SIG-M5 (cell line): Measurements from ENCODE around the gene PRKAG1.
A peak's percentile ranks its signal among the peaks of the same experiment; 100 is the strongest.

Source experiments
- DNase-seq: peaks from one replicate; lab custom pipeline; 2025; lab: John Stamatoyannopoulos, UW

PRKAG1 gene

DNA sequence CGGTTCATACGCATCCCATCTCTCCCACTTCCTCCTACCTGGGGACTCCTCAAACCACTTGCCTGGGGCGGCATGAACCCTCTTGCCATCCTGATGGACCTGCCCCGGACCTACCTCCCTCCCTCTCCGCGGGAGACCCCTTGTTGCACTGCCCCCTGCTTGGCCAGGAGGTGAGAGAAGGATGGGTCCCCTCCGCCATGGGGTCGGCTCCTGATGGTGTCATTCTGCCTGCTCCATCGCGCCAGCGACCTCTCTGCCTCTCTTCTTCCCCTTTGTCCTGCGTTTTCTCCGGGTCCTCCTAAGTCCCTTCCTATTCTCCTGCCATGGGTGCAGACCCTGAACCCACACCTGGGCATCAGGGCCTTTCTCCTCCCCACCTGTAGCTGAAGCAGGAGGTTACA is 36.8 kb downstream of the PRKAG1 start:
- DNase-seq = no peak

DNA sequence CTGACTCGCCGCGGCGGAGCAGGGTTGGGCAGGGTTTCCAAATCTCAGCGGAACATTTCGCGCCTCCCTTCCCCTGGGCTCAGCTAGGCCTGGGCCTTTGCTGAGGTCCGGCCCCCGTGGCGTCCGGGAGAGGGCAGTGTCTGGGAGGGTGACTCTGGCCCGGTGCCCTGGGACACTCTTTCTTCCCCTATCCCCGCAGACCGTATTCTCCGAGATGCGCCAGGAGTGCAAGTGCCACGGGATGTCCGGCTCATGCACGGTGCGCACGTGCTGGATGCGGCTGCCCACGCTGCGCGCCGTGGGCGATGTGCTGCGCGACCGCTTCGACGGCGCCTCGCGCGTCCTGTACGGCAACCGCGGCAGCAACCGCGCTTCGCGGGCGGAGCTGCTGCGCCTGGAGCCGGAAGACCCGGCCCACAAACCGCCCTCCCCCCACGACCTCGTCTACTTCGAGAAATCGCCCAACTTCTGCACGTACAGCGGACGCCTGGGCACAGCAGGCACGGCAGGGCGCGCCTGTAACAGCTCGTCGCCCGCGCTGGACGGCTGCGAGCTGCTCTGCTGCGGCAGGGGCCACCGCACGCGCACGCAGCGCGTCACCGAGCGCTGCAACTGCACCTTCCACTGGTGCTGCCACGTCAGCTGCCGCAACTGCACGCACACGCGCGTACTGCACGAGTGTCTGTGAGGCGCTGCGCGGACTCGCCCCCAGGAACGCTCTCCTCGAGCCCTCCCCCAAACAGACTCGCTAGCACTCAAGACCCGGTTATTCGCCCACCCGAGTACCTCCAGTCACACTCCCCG is 37.4 kb downstream of the PRKAG1 start:
- no peak for DNase-seq

DNA sequence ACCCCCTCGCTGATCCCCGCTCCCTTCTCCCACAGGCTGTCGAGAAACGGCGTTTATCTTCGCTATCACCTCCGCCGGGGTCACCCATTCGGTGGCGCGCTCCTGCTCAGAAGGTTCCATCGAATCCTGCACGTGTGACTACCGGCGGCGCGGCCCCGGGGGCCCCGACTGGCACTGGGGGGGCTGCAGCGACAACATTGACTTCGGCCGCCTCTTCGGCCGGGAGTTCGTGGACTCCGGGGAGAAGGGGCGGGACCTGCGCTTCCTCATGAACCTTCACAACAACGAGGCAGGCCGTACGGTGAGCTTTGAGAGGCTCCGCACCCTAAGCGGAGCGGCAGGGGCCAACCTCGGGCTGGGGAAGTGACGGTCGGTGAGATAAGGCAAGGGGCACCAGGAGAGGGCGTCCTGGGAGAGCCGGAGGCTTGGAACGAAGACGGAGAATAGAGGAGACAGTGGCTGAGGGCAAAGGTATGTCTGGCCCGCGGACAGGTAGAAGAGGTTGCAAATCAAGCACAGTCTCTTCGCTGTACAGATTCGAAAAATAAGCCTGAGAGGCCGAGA is 38.1 kb downstream of the PRKAG1 start:
- no peak for DNase-seq

DNA sequence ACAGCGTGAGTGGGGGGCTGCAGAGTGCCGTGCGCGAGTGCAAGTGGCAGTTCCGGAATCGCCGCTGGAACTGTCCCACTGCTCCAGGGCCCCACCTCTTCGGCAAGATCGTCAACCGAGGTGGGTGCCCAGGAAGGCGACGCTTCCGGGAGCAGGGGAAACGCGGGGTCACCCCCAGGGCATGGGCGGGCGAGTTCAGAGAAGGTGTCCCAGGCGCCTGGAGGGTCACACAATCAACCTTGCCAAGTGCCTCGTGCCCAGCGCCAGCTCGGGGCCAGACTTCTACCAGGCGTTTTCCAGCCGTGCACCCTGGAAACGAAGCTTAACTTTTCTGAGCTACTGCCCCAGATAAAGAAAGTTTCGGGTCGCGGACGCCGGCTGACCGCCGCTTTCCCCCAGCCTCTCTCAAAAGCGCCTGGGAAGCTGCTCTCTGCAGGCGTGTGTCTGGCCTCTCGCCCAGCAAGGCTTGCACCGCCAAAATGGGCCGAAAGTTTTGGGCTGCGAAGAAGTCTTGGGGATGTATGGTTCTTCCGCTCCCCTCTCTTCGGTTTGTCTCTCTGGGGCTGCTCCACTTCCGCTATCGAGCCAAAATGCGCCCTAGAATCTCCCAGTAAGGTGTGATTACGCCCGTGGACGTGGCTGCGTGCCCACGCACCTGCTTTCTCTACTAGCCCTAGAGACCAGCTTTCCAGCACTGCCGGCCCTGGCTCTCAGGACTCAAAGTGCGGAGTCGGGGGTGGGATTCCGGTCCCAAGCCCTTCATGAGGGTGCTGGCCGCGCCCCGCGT is 38.8 kb downstream of the PRKAG1 start:
- no peak for DNase-seq

DNA sequence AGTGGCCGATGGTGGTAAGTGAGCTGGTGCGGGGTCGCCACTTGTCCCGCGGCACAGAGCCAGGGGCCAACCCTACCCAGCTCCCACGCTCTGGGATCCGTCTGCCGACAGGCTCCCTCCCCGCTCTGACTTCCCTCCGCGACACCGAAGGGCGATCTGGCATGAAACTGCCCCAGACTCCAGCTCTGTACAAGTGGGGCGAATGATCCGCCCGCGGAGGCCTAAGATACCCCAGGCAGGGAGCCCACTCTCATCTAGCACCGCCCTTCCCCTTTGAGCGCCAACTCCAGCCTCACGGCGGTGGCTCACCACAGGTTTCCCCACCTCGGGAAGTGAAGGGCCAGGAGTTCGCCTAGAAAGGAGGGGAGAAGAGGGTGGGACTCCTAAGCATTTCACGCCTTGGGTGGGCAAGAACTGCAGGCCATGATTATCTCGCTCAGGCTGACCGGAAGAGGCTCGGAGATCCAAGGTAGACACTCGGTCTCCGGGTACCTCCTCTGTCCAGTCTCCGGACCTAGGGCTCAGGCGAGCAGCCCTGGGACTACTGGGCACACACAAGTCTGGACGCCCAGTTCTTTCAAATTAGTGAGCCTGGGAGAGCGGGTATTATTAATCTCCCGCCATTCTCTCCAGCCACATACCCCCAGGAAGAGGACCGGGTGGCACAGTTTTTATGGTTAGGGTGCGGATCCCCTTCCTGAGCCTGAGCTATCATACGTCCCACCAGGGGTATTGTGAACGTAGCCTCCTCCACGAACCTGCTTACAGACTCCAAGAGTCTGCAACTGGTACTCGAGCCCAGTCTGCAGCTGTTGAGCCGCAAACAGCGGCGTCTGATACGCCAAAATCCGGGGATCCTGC is 39.6 kb downstream of the PRKAG1 start:
- no peak for DNase-seq

DNA sequence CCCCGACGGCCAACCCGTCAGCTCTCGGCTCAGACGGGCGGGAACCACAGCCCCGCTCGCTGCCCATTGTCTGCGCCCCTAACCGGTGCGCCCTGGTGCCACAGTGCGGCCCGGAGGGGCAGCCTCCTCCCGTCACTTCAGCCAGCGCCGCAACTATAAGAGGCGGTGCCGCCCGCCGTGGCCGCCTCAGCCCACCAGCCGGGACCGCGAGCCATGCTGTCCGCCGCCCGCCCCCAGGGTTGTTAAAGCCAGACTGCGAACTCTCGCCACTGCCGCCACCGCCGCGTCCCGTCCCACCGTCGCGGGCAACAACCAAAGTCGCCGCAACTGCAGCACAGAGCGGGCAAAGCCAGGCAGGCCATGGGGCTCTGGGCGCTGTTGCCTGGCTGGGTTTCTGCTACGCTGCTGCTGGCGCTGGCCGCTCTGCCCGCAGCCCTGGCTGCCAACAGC is 40.3 kb downstream of the PRKAG1 start, which contains the start of gene WNT1:
TSS of gene WNT1 (plus strand) at position 32 of the 450 bp plus-strand sequence. CDS start at position 361, 329 bp downstream.
- no peak for DNase-seq

DNA sequence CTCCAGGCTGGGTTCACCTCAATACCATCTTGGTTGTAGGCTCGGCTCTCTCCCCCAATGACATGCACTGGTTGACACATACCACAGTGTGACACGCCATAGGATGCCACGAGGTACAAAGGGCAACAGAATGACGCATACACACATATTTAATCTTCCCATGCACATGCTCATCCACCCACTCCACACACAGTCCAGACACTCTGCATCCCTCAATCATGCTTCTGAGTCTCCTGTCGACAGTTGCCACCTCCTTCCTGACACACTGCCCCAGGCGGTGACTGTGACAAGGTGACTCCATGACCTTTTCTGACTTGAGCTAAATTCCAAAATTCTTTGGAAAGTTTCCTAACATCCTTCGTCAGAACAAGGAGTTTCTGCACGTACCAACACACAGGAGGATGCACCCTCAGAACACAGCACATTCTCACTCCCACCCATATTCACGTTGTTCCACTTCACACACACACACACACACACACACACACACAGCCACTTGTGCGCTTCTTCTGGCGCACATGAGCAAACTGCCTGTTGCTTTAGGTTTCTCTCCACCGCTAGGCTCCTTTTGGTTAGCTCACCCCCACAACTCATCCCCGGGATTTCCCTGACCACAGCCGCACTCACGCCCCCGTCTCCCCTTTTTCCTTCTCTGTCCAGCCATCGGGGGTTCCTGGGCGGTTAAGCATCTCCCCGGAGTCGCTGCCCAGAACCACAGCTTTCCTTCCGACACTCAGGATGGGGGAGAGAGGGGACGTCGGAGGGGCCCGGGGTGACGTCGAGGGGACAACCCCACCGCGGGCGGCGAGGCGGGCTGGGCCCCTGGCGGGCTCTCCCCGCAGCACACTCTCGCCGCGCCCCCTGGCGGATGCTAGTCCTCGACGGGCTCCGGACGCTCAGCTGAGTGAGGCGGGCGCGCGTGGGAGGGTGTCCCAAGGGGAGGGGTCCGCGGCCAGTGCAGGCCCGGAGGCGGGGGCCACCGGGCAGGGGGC is 41.0 kb downstream of the PRKAG1 start:
- DNase-seq = no peak

DNA sequence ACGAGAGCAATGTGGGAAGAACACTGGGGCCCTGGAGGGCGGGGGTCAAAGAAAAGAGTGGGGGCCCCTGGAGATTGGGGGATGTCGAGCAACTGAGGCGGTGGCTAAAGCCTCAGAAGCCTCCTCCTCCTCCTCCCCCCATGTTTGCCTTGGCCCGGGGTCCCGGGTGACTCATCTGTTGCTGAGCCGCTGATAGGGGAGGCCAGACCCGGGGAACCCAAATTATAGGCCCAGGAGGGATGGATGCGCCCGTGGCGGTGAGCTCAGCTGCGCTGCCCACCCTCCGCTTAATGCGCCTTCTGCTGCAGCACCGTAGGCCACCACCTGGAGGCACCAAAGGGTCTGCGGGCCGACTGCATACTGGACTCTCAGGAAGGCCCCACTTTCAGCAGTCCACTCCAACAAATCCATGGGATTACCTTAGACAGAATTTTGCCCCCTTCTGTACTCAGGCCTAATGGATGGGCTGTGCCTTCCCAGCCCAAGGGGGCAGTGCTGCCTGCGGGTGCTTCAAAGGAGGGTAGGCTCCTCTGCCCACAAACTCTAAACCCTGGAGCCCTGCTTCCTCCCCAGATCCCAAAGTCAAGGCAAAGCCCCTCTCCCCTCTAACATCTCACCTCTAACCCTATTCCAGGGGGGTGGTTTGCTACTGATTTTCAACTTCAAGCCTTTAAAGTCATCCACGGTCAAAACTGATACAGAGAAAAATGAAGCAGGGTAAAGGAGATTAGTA is 44.5 kb downstream of the PRKAG1 start:
- DNase-seq = no peak

DNA sequence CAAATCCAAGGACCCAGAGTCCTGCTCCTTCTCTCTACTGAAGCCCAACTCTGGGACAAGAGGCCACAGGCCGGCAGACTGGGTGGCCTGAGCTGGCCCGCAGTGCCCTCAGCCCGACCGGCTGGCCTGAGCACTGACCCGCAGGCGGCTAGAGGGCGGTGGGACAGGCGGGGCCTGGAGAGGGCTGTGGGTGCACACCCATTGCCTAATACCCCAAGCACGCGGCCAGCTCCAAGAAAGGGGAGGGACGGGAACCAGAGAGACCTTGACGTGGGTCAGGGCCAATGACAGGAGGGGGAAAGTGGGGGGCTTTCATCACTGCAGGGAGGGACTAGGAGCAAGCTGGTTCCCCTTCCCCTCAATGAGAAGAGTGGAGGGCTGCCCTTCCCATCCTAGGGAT is 45.0 kb downstream of the PRKAG1 start:
- no peak for DNase-seq

DNA sequence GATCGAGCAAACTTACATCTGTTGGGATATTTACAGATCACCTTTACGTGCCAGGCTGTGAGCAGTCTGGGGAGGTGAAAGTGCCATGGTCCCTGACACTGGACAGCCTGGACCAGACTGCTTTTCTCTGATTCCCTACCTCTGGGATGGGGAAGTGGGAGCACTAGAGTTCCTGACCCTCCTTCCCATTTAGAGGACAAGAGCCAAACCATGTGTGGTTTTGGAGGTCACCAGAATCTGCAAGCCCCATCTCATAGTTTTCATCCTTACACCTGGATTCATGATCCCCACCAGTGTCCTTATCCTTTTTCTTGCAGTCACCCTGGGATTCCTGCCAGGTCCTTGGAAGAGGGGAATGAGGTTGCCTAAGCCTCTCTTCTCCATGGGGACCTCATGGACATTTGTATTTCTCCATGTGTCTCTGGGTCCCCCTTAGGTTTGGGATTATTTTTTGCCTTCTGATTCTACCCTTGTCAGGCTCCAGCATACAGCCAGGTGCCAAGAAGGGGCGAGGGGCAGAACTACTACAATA is 45.6 kb downstream of the PRKAG1 start:
- DNase-seq = no peak

DNA sequence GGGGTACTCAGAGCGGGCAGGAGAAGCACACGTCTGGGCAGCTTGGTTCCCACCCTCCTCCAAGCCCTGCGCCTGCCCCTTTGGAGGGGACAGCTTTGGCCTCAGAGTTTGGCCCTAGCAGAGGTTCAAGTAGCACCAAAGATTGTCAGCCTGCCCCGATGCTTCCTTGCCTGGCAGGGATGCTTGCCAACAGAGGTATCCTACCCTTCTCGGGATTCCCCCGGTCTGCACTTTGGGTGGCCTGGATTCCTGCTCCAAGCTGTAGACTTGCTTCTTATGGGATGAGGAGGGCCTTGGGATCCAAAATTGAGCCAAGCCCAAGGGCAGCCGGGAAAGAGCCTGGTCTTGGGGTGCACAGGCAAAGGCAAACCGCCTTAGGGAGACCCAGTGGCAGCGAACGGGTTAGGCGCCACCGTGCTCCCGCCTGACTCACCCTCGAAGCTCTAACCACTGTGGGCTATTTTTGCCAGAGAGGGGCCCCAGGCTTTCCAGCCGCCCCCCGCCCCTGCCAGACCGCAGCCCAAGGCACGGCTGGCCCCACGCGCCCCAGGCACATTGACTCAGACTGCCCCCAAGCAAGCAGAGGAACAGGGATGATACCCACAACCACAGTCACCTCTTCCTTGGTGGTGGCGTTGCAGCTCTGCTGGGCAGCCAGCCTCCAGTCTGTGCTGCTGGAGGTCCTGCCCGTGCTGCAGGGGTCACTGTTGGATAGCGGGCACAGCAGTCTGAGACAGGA is 46.2 kb downstream of the PRKAG1 start:
- peak; percentile 36 for DNase-seq

DNA sequence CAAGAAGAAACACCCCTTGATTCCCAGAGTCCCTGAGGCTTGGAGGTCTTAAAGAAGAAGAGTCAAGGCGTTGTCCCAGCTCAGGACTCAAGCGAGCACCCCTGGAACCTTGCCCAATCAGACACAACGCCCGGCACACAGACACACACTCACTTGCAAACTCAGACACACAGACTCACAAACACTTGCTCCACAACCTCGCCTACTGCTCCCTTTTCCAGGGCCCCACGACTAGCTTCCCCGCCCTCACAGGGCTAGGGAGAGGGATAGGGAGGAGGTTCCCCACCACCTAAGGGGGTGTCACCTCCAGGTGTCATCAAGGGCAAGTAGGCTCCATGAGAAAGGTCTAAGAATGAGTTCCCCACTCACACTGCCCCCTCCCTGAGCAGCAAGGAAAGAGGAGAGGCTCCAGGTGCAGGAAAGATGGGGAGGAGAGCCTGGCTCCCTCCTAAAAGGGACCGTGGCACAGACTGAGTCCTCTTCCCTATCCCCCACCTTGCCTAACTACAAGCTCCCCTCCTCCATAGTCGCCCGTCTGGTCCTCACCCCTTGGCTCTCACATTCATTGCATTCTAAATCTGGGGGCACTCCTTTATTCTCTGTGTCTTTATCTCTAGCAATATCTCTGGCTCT is 47.8 kb downstream of the PRKAG1 start:
- DNase-seq = no peak

DNA sequence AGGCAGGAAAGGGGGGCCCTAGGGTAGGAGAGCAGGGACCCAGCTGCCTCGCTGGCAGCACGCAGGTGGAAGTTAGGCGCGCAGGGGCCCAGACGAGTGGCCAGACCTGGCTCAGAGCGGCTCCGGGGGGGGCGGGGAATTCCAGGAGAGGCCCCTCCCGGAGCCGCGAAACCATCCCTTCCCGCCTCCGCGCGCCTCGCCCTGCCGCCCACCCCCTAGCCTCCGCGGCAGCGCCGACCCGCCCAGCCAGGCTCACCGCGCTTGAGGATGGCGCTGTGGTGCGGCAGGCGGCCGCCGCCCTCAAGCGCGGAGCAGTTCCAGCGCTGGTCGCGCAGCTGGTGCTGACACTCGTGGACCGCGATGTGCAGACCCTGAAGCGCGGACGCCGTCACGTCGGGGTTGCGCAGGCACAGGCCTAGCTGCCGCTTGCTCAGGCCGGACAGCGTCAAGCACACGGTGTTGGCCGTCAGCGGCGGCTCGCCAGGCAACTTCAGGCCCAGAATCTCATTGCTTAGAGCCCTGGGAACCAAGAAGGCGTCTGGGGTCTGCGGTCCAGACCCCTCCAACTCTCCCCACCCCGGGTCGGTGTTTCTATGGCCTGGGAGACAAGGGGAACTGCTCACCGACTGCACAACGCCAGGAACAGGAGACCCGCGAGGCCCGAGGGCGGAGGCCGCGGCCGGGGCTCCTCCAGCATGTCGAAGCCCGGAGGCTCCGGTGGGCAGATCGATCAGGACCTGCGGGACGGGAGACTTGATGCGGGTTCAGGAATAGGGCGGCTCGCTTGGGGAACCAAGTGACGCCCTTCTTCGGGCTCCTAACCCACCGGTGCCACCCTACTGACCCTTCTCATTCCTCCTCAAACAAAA is 48.5 kb downstream of the PRKAG1 start:
- DNase-seq = no peak

DNA sequence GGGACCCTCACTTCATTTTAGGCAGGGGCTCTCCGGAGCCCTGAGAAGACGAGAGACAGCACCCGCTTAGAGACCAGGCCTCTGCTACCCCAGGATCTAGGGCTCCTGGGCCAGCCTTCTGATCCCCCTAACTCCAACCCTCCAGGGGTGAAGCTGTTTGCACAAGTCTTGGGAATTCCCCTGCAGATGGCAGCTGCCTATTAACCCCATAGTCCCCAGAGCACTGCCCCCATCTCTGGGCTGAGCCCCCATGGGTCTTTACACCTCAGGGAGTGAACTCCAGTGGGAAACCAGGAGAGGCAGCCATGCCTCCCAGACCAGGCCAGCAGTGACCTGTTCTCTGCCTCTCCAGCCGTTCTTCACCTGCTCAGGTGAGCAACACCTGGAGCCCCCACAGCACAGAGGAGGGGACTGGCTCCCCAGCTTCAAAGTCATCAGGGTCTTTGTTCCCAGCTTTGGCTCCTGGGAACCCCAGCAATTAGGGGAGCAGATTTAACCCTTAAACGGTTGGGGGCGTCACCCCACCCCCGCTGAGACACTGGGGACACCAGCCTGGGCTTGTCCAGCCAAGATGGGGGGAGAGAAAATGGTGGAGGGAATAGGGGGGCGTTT is 49.3 kb downstream of the PRKAG1 start:
- no peak for DNase-seq

DNA sequence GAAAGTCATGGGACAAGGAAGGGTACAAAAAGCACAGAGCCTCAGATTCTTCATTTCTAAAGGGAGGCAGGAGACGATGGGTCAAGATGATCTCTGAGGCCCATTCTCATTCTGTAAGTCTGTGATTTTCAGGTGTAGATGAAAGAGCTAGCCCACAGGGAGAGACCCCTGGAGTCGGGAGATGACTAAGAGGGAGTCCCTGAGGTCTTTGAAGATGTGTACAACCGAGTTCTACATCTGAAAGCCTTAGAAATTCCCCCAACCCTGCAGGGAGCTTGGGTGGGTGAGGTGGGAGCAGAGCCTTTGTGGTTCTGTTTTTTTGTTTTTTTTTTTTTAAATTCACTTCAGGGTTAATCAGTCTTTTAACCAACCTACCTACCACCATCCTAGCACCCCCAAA is 50.1 kb downstream of the PRKAG1 start:
- no peak for DNase-seq

DNA sequence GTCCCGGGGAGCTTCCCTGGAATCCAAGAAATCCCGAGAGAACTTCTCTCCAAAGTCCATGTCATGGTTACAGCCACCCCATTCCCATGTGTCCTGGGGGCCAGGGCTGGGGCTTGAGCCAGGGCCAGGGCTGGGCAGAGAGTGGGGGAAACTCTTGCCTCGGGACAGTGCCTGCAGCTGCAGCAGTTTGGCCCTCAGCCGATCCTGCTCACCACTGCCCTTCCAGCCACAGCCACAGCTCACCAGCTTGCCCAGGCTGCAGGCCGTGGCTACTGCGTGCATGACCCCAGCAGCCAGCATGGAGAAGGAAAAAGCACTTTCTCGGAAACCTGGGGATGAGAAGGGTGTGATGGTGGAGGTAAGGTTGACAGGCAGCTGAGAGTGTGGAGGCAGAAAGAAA is 50.6 kb downstream of the PRKAG1 start:
- DNase-seq = no peak
